Nephron progenitor cell (in vitro differentiated cells): ENCODE results near the gene RNF41.

ENCODE experiments used
- DNase-seq: peaks from one replicate; pipeline ENCODE4 v3.0.0; 2021
- H3K27ac Mint-ChIP-seq: 2 replicates; pipeline ENCODE4 v1.8.0; 2021; ENCODE audit warnings: mild to moderate bottlenecking, moderate library complexity, mixed read lengths
- H3K27me3 Mint-ChIP-seq: 2 replicates; pipeline ENCODE4 v1.8.0; 2021; ENCODE audit warnings: mild to moderate bottlenecking, low read depth, mixed read lengths; ENCODE audit not compliant: poor library complexity
- H3K36me3 Mint-ChIP-seq: 2 replicates; pipeline ENCODE4 v1.8.0; 2021; ENCODE audit warnings: low read depth, mixed read lengths
- H3K4me1 Mint-ChIP-seq: 2 replicates; pipeline ENCODE4 v1.8.0; 2021; ENCODE audit warnings: mixed read lengths
- H3K4me3 Mint-ChIP-seq: 2 replicates; pipeline ENCODE4 v1.8.0; 2021; ENCODE audit warnings: mild to moderate bottlenecking, moderate library complexity, mixed read lengths
- H3K9me3 Mint-ChIP-seq: 2 replicates; pipeline ENCODE4 v1.8.0; 2021; ENCODE audit warnings: mild to moderate bottlenecking, moderate library complexity, mixed read lengths
- CTCF ChIP-seq: fragments of 200-600 bp; sonication (generic); IDR thresholded peaks from 2 replicates; pipeline ENCODE4 v1.5.0; 2021; ENCODE audit warnings: antibody characterized with exemption

RNF41 gene

DNA sequence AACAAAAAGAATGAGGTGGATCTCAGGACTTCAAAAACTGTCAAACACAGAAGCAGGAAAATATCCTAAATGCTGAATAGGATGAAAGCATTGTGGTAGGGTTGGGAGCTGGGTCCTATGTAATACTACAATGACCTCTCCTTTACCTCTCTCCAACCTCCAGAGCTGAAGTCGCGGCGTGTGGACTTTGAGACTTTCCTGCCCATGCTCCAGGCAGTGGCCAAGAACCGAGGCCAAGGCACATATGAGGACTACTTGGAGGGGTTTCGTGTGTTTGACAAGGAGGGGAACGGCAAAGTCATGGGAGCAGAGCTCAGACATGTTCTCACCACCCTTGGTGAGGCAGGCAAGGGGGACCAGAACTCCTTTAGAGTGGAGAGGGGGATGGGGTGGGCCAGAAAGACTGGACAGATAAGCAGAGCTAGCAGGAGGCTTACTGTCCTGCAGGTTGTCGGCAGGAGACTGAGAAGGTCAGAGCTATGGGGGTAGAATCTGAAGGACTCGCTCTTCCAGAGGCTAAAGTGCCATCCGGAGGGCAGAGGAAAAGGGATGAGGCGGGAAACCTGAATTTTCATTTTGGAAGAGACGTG lies 66.4 kb downstream of the RNF41 start:
- H3K4me1 Mint-ChIP-seq, result peaks cover 64% of the 10 kb centered on the region
- no peaks in the 10 kb centered on the region for H3K9me3 Mint-ChIP-seq
- peaks cover 26% of the 10 kb centered on the region for H3K36me3 Mint-ChIP-seq
- peaks cover 3% of the 10 kb centered on the region for H3K27me3 Mint-ChIP-seq
- peak overlapping the region; percentile 74 for H3K27ac Mint-ChIP-seq
- no peak for DNase-seq
- peak overlapping the region; percentile 58 for H3K4me3 Mint-ChIP-seq
- TF ChIP-seq CTCF, result no peak

- no peaks in the 10 kb centered on the region for H3K9me3 Mint-ChIP-seq
- H3K4me3 Mint-ChIP-seq, result peak overlapping the region; percentile 58
- no peak for TF ChIP-seq CTCF
- H3K36me3 Mint-ChIP-seq, result peaks cover 20% of the 10 kb centered on the region
- peaks cover 3% of the 10 kb centered on the region for H3K27me3 Mint-ChIP-seq
- peaks cover 59% of the 10 kb centered on the region for H3K4me1 Mint-ChIP-seq
- no peak for DNase-seq
- H3K27ac Mint-ChIP-seq, result peak overlapping the region; percentile 30
These were observed 66.9 kb downstream of the RNF41 start for GRCh38 chr12:56154818-56155217.

DNA sequence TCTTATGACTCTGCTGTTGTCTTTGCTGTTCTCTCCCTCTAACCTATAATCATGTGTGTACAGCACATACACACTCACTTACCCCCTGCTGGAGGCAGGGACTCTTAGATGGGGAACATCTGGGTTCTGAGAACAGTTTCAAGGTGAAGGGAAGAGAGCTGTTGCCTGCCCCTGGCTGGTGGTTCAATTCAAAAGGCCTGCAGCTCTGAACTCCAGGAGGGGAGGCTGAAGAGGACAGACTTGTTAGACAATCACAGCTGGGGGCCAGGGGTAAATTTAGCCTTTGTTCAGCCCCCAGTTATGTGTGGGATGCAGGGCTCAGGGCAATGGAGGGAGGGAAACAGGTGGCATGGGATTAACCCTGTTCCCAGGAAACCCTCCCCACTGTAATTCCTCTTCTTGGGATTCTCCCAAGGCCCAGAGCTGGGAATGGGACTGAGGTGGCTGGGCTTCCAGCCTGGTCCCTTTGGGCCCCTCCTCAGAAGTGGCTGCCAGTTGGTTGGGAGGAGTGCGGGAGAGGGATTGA lies 67.4 kb downstream of the RNF41 start:
- Mint-ChIP-seq H3K9me3 (no peaks in the 10 kb centered on the region), H3K27me3 (peaks cover 3% of the 10 kb centered on the region), H3K4me1 (peaks cover 54% of the 10 kb centered on the region), H3K27ac (no peak overlapping the region), H3K4me3 (peak overlapping the region; percentile 98), H3K36me3 (peaks cover 16% of the 10 kb centered on the region)
- no peak for DNase-seq
- TF ChIP-seq CTCF, result no peak

- no peak overlapping the region for H3K27ac Mint-ChIP-seq
- H3K27me3 Mint-ChIP-seq, result peaks cover 3% of the 10 kb centered on the region
- no peak for TF ChIP-seq CTCF
- H3K36me3 Mint-ChIP-seq, result peaks cover 14% of the 10 kb centered on the region
- peaks cover 49% of the 10 kb centered on the region for H3K4me1 Mint-ChIP-seq
- no peaks in the 10 kb centered on the region for H3K9me3 Mint-ChIP-seq
- peak overlapping the region; percentile 98 for H3K4me3 Mint-ChIP-seq
- DNase-seq, result no peak
These were observed 68.0 kb downstream of the RNF41 start for GRCh38 chr12:56153678-56154065.

- peak overlapping the region; percentile 98 for H3K4me3 Mint-ChIP-seq
- no peak for TF ChIP-seq CTCF
- peaks cover 7% of the 10 kb centered on the region for H3K27me3 Mint-ChIP-seq
- H3K36me3 Mint-ChIP-seq, result peaks cover 14% of the 10 kb centered on the region
- H3K9me3 Mint-ChIP-seq, result no peaks in the 10 kb centered on the region
- DNase-seq, result no peak
- peaks cover 49% of the 10 kb centered on the region for H3K4me1 Mint-ChIP-seq
- H3K27ac Mint-ChIP-seq, result no peak overlapping the region
These were observed 68.7 kb downstream of the RNF41 start for GRCh38 chr12:56152756-56153677.
